Kidney (tissue), 14 donors: ENCODE results near the gene ATP7B. TPM values are rescaled to one million over a fixed set of nuclear protein-coding genes. Genes with fewer than 3 reads are reported as not detected.

Experiments
- DNase-seq, 5 donors: peaks; one replicate each; pipeline ENCODE4 v3.0.0-alpha.2; 2013 to 2020
- FAIRE-seq: peaks from 2 replicates; lab custom pipeline; 2012; peaks lifted over from hg19 to GRCh38; lab: Jason Lieb, UNC
- H3K27ac ChIP-seq, 2 donors: one replicate each; pipeline ENCODE4 v1.7.0; 2013; ENCODE audit warnings: low read depth in 2 of 2, low read length in 2 of 2, inconsistent platforms in 1 of 2
- H3K27me3 ChIP-seq: one replicate; pipeline ENCODE4 v1.7.1; 2013; ENCODE audit warnings: low read length, inconsistent platforms; ENCODE audit not compliant: control insufficient read depth, insufficient read depth
- H3K36me3 ChIP-seq, 3 donors: one replicate each; pipeline versions ENCODE4 v1.7.0 to v1.7.1; 2013; ENCODE audit warnings: low read length in 3 of 3, control low read depth in 1 of 3, inconsistent platforms in 1 of 3; ENCODE audit not compliant: insufficient read depth in 3 of 3, control insufficient read depth in 2 of 3
- H3K4me1 ChIP-seq, 3 donors: one replicate each; pipeline versions ENCODE4 v1.7.0 to v1.7.1; 2013; ENCODE audit warnings: low read length in 3 of 3, inconsistent platforms in 1 of 3, low read depth in 1 of 3; ENCODE audit not compliant: control insufficient read depth in 2 of 3, insufficient read depth in 2 of 3
- H3K4me3 ChIP-seq, 3 donors: one replicate each; pipeline versions ENCODE4 v1.7.0 to v1.8.1; 2013; ENCODE audit warnings: low read length in 3 of 3, control low read depth in 1 of 3, inconsistent platforms in 1 of 3
- H3K9ac ChIP-seq, 3 donors: one replicate each; pipeline versions ENCODE4 v1.7.0 to v1.7.1; 2013; ENCODE audit warnings: low read length in 3 of 3, control low read depth in 1 of 3, inconsistent platforms in 1 of 3
- H3K9me3 ChIP-seq, 3 donors: one replicate each; pipeline versions ENCODE4 v1.7.0 to v1.7.1; 2013; ENCODE audit warnings: low read length in 3 of 3, control low read depth in 1 of 3, inconsistent platforms in 1 of 3; ENCODE audit not compliant: control insufficient read depth in 2 of 3, insufficient read depth in 1 of 3
- intact Hi-C: fragments of 100-400 bp; cut with DNase I; formaldehyde crosslinking; loops from one replicate; pipeline ENCODE4 v1.11.1; 2022
- polyA plus RNA-seq: library from polyadenylated mRNA; stranded (reverse); fragments of 350-450 nt; fragmentation: Illumina TruSeq; extraction: RNeasy Lipid Tissue Mini Kit (QIAGEN cat#74804); gene quantifications from one replicate; pipeline ENCODE4 v1.2.3, GENCODE V29; 2014; ENCODE audit warnings: low read depth, low replicate concordance; ENCODE audit not compliant: insufficient read depth
- total RNA-seq: library from RNA; stranded (reverse); fragmentation: NEBNext Ultra II Directional; extraction: Animal tissue kit (Norgen Biotek cat#: 25700); gene quantifications from one replicate; pipeline ENCODE4 v1.2.1, GENCODE V29; 2021
- TF ChIP-seq, protein P1 (sequence below): IDR thresholded peaks from 3 replicates; pipeline ENCODE4 v1.5.1; 2012; ENCODE audit warnings: mild to moderate bottlenecking, moderate library complexity, borderline replicate concordance; ENCODE audit not compliant: insufficient read depth; ENCODE audit errors: extremely low read depth
- donor health status: control.
- donor health status: control.
- donor health status: control.
- donor health status: control.
- donor health status: control.
- donor health status: DM: yes; HTN: yes; CAD: no.
- donor health status: Normal renal cell carcinoma (clear cell type).

The ATP7B gene
- total and polyA plus RNA-seq, 2 donors from 2014 or later: 2.0 to 5.7 TPM

DNA sequence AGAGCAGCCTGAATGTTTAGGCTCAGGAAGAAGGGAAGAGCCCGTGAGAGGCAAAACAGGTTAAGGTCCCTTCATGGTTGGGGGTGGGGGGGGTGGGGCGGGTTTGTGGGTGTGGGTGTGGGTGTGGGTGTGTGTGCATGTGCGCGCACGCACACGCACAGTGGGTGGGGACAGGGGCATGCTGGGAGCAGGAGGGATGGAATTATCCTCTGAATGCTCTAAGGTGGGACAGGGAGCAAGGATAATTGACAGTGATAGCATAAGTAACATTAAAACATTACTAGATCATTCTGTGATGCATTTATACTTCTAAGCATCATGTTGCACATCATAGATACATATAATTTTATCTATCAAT is 84.7 kb downstream of the ATP7B start:
- H3K9me3 ChIP-seq: no peaks in the 10 kb centered on the region
- DNase-seq (no peak), FAIRE-seq (no peak)
- no peaks in the 10 kb centered on the region for H3K27me3 ChIP-seq
- no peak overlapping the region for H3K4me3 ChIP-seq
- TF ChIP-seq, protein P1, sequence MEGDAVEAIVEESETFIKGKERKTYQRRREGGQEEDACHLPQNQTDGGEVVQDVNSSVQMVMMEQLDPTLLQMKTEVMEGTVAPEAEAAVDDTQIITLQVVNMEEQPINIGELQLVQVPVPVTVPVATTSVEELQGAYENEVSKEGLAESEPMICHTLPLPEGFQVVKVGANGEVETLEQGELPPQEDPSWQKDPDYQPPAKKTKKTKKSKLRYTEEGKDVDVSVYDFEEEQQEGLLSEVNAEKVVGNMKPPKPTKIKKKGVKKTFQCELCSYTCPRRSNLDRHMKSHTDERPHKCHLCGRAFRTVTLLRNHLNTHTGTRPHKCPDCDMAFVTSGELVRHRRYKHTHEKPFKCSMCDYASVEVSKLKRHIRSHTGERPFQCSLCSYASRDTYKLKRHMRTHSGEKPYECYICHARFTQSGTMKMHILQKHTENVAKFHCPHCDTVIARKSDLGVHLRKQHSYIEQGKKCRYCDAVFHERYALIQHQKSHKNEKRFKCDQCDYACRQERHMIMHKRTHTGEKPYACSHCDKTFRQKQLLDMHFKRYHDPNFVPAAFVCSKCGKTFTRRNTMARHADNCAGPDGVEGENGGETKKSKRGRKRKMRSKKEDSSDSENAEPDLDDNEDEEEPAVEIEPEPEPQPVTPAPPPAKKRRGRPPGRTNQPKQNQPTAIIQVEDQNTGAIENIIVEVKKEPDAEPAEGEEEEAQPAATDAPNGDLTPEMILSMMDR: no peak
- no peak overlapping the region for H3K27ac ChIP-seq
- peaks cover 0 to 2% (median 0%) of the 10 kb centered on the region in 3 donors for H3K36me3 ChIP-seq
- H3K9ac ChIP-seq: no peak overlapping the region
- H3K4me1 ChIP-seq: no peaks in the 10 kb centered on the region
- intact Hi-C loops: no loop called here

- peaks cover 0 to 2% (median 0%) of the 10 kb centered on the region in 3 donors for H3K36me3 ChIP-seq
- no peak overlapping the region for H3K4me3 ChIP-seq
- H3K9ac ChIP-seq: no peak overlapping the region
- TF ChIP-seq, protein P1: no peak
- H3K27ac ChIP-seq: no peak overlapping the region
- H3K9me3 ChIP-seq: no peaks in the 10 kb centered on the region
- DNase-seq: no peak
- no peaks in the 10 kb centered on the region for H3K27me3 ChIP-seq
- FAIRE-seq: no peak
- intact Hi-C loops: no loop called here
- no peaks in the 10 kb centered on the region for H3K4me1 ChIP-seq
Measured at GRCh38 chr13:51925865-51926527, 85.3 kb downstream of the ATP7B start.

- no peak for DNase-seq
- no peak overlapping the region for H3K9ac ChIP-seq
- TF ChIP-seq, protein P1: no peak
- H3K27me3 ChIP-seq: no peaks in the 10 kb centered on the region
- no peak overlapping the region for H3K4me3 ChIP-seq
- FAIRE-seq: no peak
- intact Hi-C loops: no loop called here
- no peaks in the 10 kb centered on the region for H3K4me1 ChIP-seq
- no peaks in the 10 kb centered on the region for H3K9me3 ChIP-seq
- peaks cover 0 to 2% (median 0%) of the 10 kb centered on the region in 3 donors for H3K36me3 ChIP-seq
- no peak overlapping the region for H3K27ac ChIP-seq
Measured at GRCh38 chr13:51924756-51925544, 86.3 kb downstream of the ATP7B start.
